Naive thymus-derived CD4-positive, alpha-beta T cell (primary cell): ENCODE results near the gene ETNK2. TPM values are rescaled to one million over a fixed set of nuclear protein-coding genes. Genes with fewer than 3 reads are reported as not detected.

Source experiments
- ATAC-seq: fragments of 150-1000 bp; cut with Tn5 transposase; 2 replicates; pipeline ENCODE4 v1.10.0; 2021; ENCODE audit warnings: mild to moderate bottlenecking, moderate library complexity
- CTCF ChIA-PET: fragments of 350-600 bp; sonication (Branson Sonifier 250); formaldehyde crosslinking; loops from one replicate; lab custom pipeline; 2021; ENCODE audit warnings: antibody characterized with exemption; lab: Charles Lee
- POLR2A ChIA-PET: fragments of 350-600 bp; sonication (Branson Sonifier 250); formaldehyde crosslinking; loops from one replicate; lab custom pipeline; 2021; ENCODE audit warnings: antibody characterized with exemption, inconsistent platforms; lab: Charles Lee
- DNase-seq, 9 donors: peaks; one replicate each; pipeline versions ENCODE4 v3.0.0 to v3.0.0-alpha.2; 2020 to 2022; ENCODE audit warnings: mixed read lengths in 1 of 9
- H3K27ac ChIP-seq: one replicate; pipeline ENCODE4 v1.7.0; 2013; ENCODE audit warnings: mild to moderate bottlenecking, low read depth, low read length, moderate library complexity
- H3K27me3 ChIP-seq, 2 donors: one replicate each; pipeline ENCODE4 v1.7.0; 2013; ENCODE audit warnings: low read length in 2 of 2, mild to moderate bottlenecking in 2 of 2, moderate library complexity in 2 of 2; ENCODE audit not compliant: control insufficient read depth in 2 of 2, insufficient read depth in 2 of 2
- H3K36me3 ChIP-seq, 3 experiments: 1 replicate in 2 of 3; 2 replicates in 1 of 3; pipeline ENCODE4 v1.7.0; 2013; ENCODE audit warnings: low read length in 3 of 3, mild to moderate bottlenecking in 3 of 3, moderate library complexity in 1 of 3; ENCODE audit not compliant: insufficient read depth in 3 of 3, control insufficient read depth in 2 of 3
- H3K4me1 ChIP-seq, 2 donors: one replicate each; pipeline ENCODE4 v1.7.0; 2013; ENCODE audit warnings: low read length in 2 of 2, mild to moderate bottlenecking in 2 of 2, moderate library complexity in 1 of 2; ENCODE audit not compliant: control insufficient read depth in 2 of 2, insufficient read depth in 2 of 2
- H3K4me3 ChIP-seq: 2 replicates; pipeline ENCODE4 v1.7.0; 2013; ENCODE audit warnings: mild to moderate bottlenecking, low read length
- H3K9me3 ChIP-seq, 3 experiments: 1 replicate in 2 of 3; 2 replicates in 1 of 3; pipeline ENCODE4 v1.7.0; 2013; ENCODE audit warnings: low read length in 3 of 3; ENCODE audit not compliant: control insufficient read depth in 2 of 3
- H3K27ac Mint-ChIP-seq, 9 donors: one replicate each; pipeline ENCODE4 v1.8.0; 2020 to 2022; ENCODE audit warnings: mixed read lengths in 9 of 9, mild to moderate bottlenecking in 8 of 9, moderate library complexity in 5 of 9, inconsistent platforms in 2 of 9
- H3K27me3 Mint-ChIP-seq, 5 donors: one replicate each; pipeline ENCODE4 v1.8.0; 2021 to 2022; ENCODE audit warnings: mixed read lengths in 5 of 5, mild to moderate bottlenecking in 1 of 5
- H3K36me3 Mint-ChIP-seq, 5 donors: one replicate each; pipeline ENCODE4 v1.8.0; 2020 to 2022; ENCODE audit warnings: mixed read lengths in 5 of 5, mild to moderate bottlenecking in 3 of 5, inconsistent platforms in 1 of 5
- H3K4me1 Mint-ChIP-seq, 7 donors: one replicate each; pipeline ENCODE4 v1.8.0; 2020 to 2022; ENCODE audit warnings: mixed read lengths in 7 of 7, mild to moderate bottlenecking in 3 of 7, inconsistent platforms in 1 of 7
- H3K4me3 Mint-ChIP-seq, 10 donors: one replicate each; pipeline ENCODE4 v1.8.0; 2020 to 2022; ENCODE audit warnings: mild to moderate bottlenecking in 10 of 10, mixed read lengths in 10 of 10, moderate library complexity in 6 of 10, inconsistent platforms in 2 of 10
- H3K9me3 Mint-ChIP-seq, 11 donors: one replicate each; pipeline ENCODE4 v1.8.0; 2020 to 2022; ENCODE audit warnings: mixed read lengths in 11 of 11, mild to moderate bottlenecking in 4 of 11, inconsistent platforms in 1 of 11, moderate library complexity in 1 of 11
- intact Hi-C, 2 donors: fragments of 100-400 bp; cut with micrococcal nuclease; formaldehyde crosslinking; loops; one replicate each; pipeline ENCODE4 v1.15.1; 2023
- polyA plus RNA-seq, 2 donors: library from polyadenylated mRNA; unstranded; fragments of 300-500 nt; fragmentation: Illumina TruSeq; gene quantifications; one replicate each; pipeline ENCODE4 v1.2.3, GENCODE V29; 2021
- total RNA-seq, 6 experiments: library from RNA in 5 of 6; stranded (reverse) in 5 of 6; gene quantifications; 1 replicate in 5 of 6; 2 replicates in 1 of 6; pipeline ENCODE4 v1.2.3 and lab custom pipeline; 2021 to 2026

The ETNK2 gene
- total and polyA plus RNA-seq, 7 experiments from 2014 or later: 0.17 to 16.9 (median 4.4) TPM

GRCh38 chr1:204169858-204170257, 18.0 kb upstream of the ETNK2 start:
- CTCF ChIA-PET: interaction anchor here (1.2 kb wide), 1 partner anchor 194 kb away, joined by 3 read pairs; no protein-coding TSS in a partner anchor
- H3K9me3 Mint-ChIP-seq: peaks cover 7 to 70% (median 37%) of the 10 kb centered on the region in 11 donors
- H3K4me1 Mint-ChIP-seq: no peaks in the 10 kb centered on the region
- intact Hi-C loops: no loop called here
- no peak overlapping the region for H3K27ac Mint-ChIP-seq
- DNase-seq (no peak), ATAC-seq (no peak)
- no peaks in the 10 kb centered on the region for H3K4me1 ChIP-seq
- H3K27me3 ChIP-seq: no peaks in the 10 kb centered on the region
- H3K36me3 ChIP-seq: no peaks in the 10 kb centered on the region
- no peak overlapping the region for H3K4me3 ChIP-seq
- no peak overlapping the region for H3K27ac ChIP-seq
- H3K27me3 Mint-ChIP-seq: peaks cover 0 to 18% (median 13%) of the 10 kb centered on the region in 5 donors
- H3K36me3 Mint-ChIP-seq: peaks cover 0 to 26% (median 1%) of the 10 kb centered on the region in 5 donors
- H3K4me3 Mint-ChIP-seq: no peak overlapping the region
- POLR2A ChIA-PET: no interaction called here
- H3K9me3 ChIP-seq: peaks cover 5 to 47% (median 9%) of the 10 kb centered on the region in 3 experiments

GRCh38 chr1:204167730-204168129, 15.9 kb upstream of the ETNK2 start:
- no peak overlapping the region for H3K4me3 ChIP-seq
- H3K4me1 ChIP-seq: no peaks in the 10 kb centered on the region
- no peak overlapping the region for H3K4me3 Mint-ChIP-seq
- no peaks in the 10 kb centered on the region for H3K27me3 ChIP-seq
- CTCF ChIA-PET: interaction anchor here (0.8 to 3.1 kb wide), 5 partner anchors 10 to 231 kb away, joined by 3 to 19 read pairs (median 5); no protein-coding TSS in a partner anchor
- intact Hi-C loops: no loop called here
- H3K36me3 ChIP-seq: no peaks in the 10 kb centered on the region
- peaks cover 5 to 47% (median 9%) of the 10 kb centered on the region in 3 experiments for H3K9me3 ChIP-seq
- ATAC-seq: no peak
- POLR2A ChIA-PET: interaction anchor here (0.8 kb wide), 1 partner anchor 874 kb away, joined by 4 read pairs; no protein-coding TSS in a partner anchor
- peak overlapping the region in 1 of 9 donors; percentile 19 for H3K27ac Mint-ChIP-seq
- peaks cover 0 to 19% (median 1%) of the 10 kb centered on the region in 5 donors for H3K36me3 Mint-ChIP-seq
- DNase-seq: no peak
- peaks cover 3 to 57% (median 29%) of the 10 kb centered on the region in 11 donors for H3K9me3 Mint-ChIP-seq
- H3K27me3 Mint-ChIP-seq: peaks cover 0 to 11% (median 6%) of the 10 kb centered on the region in 5 donors
- no peak overlapping the region for H3K27ac ChIP-seq
- no peaks in the 10 kb centered on the region for H3K4me1 Mint-ChIP-seq

DNA sequence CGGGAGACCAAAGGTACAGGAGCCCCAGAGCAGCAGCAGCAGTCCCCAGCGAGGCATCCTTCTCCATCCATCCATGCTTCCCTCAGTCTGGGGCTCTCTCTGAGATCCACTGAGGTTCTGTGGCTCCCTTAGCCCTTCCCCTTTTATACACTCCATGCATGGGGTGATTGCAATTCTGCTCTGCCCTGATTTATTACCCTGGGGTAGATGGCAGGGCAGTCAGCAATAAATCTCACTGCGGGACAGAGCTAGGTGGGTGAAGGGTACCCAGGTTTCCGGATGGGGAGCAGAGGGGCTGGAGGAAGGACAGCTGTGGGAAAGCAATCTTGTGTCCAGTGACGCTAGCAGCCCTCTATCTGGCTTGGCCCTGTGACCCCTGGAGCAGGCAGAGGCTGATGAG, 14.4 kb upstream of the ETNK2 start, which contains the start of gene REN:
Gene REN (minus strand): TSS at position 119 of the 400 bp plus-strand sequence. CDS start 44 bp downstream, at position 75.
- no peak for DNase-seq
- no peaks in the 10 kb centered on the region for H3K4me1 ChIP-seq
- peaks cover 5 to 33% (median 6%) of the 10 kb centered on the region in 3 experiments for H3K9me3 ChIP-seq
- ChIA-PET POLR2A (no interaction called here), CTCF (interaction anchor here (0.6 to 5.4 kb wide), 5 partner anchors 9 to 1048 kb away, joined by 3 to 46 read pairs (median 5); no protein-coding TSS in a partner anchor)
- intact Hi-C loops: no loop called here
- H3K4me3 Mint-ChIP-seq: no peak within 1 kb of the TSS
- H3K4me1 Mint-ChIP-seq: no peaks in the 10 kb centered on the region
- H3K27me3 Mint-ChIP-seq: peaks cover 0 to 11% (median 9%) of the 10 kb centered on the region in 5 donors
- H3K4me3 ChIP-seq: no peak within 1 kb of the TSS
- no peak for ATAC-seq
- no peak within 1 kb of the TSS for H3K27ac Mint-ChIP-seq
- H3K36me3 Mint-ChIP-seq: peaks cover 0 to 15% (median 0%) of the 10 kb centered on the region in 5 donors
- peaks cover 0 to 42% (median 26%) of the 10 kb centered on the region in 11 donors for H3K9me3 Mint-ChIP-seq
- H3K27me3 ChIP-seq: no peaks in the 10 kb centered on the region
- H3K27ac ChIP-seq: no peak within 1 kb of the TSS
- H3K36me3 ChIP-seq: no peaks in the 10 kb centered on the region

GRCh38 chr1:204162494-204163074, 10.7 kb upstream of the ETNK2 start:
- peak; percentile 60 to 81 (median 71) for DNase-seq
- ATAC-seq: peak; percentile 90
- H3K4me1 ChIP-seq: no peaks in the 10 kb centered on the region
- H3K4me3 ChIP-seq: no peak overlapping the region
- ChIA-PET POLR2A (interaction anchor here (1.7 kb wide), 1 partner anchor 201 kb away, joined by 5 read pairs; no protein-coding TSS in a partner anchor), CTCF (interaction anchor here (0.6 to 5.4 kb wide), 11 partner anchors 38 to 1948 kb away, joined by 3 to 46 read pairs (median 3); no protein-coding TSS in a partner anchor)
- Mint-ChIP-seq H3K27ac (no peak overlapping the region), H3K27me3 (peaks cover 5 to 18% (median 9%) of the 10 kb centered on the region in 5 donors), H3K36me3 (peaks cover 0 to 6% (median 0%) of the 10 kb centered on the region in 5 donors), H3K9me3 (peaks cover 0 to 7% (median 5%) of the 10 kb centered on the region in 11 donors), H3K4me1 (no peaks in the 10 kb centered on the region), H3K4me3 (no peak overlapping the region)
- intact Hi-C loops: loop anchor here (1.0 to 2.0 kb wide), 8 partner anchors 45 to 645 kb away; partner anchors contain the start of gene PIK3C2B (in 1 of the 2)
- no peaks in the 10 kb centered on the region for H3K36me3 ChIP-seq
- no peak overlapping the region for H3K27ac ChIP-seq
- peaks cover 0 to under 1% (median 0%) of the 10 kb centered on the region in 3 experiments for H3K9me3 ChIP-seq
- no peaks in the 10 kb centered on the region for H3K27me3 ChIP-seq

DNA sequence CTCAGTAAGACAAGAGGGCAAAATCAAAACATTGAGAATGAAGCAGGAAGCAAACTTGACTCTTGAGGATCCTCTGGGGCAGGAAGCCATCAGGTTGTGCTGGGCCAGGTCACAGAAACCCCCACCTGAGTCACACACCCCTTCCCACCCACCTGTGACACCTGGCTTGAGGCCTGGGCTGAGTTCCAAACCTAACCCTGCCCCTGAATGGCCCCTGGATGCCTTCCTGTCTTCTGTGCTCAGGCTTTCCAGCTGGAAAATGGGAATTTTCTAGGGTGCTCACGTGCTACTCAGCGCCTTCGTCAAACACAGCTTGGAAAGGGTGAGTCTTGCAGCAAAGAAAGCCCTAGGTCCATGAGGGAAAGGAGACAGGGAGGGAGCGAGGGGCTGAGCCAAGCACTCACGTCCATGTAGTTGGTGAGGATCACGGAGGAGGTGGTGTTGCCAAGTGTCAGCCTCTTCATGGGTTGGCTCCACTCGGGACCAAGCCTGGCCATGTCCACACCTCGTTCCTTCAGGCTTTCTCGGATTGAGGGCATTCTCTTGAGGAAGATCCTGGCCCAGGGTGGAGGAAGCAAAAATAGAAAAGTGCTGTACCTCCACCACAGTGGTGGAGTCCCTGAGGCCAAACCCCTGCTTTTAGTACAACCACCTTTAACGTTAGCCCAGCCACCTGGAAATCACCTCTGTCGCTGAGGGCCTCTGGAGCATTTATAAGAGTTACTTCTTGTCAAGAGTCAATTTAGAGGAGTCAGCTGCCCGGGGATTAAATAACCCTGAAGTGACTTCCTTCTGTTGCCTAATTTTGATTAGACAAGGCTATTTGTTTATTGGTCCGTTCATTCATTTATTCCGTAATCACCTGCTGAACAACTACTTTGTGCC, 10.0 kb upstream of the ETNK2 start:
- no peak overlapping the region for H3K27ac Mint-ChIP-seq
- CTCF ChIA-PET: interaction anchor here (0.6 to 5.4 kb wide), 6 partner anchors 39 to 374 kb away, joined by 3 to 46 read pairs (median 4); no protein-coding TSS in a partner anchor

GRCh38 chr1:204157962-204158361, 6.1 kb upstream of the ETNK2 start:
- H3K9me3 Mint-ChIP-seq: peaks cover 0 to 2% (median 0%) of the 10 kb centered on the region in 11 donors
- no peak overlapping the region for H3K27ac Mint-ChIP-seq
- Histone ChIP-seq H3K27ac (no peak overlapping the region), H3K9me3 (no peaks in the 10 kb centered on the region), H3K27me3 (no peaks in the 10 kb centered on the region), H3K4me3 (no peak overlapping the region), H3K4me1 (no peaks in the 10 kb centered on the region), H3K36me3 (no peaks in the 10 kb centered on the region)
- DNase-seq: no peak
- ChIA-PET CTCF (no interaction called here), POLR2A (interaction anchor here (0.6 kb wide), 1 partner anchor 532 kb away, joined by 3 read pairs; no protein-coding TSS in a partner anchor)
- H3K27me3 Mint-ChIP-seq: peaks cover 0 to 14% (median 4%) of the 10 kb centered on the region in 5 donors
- no peaks in the 10 kb centered on the region for H3K36me3 Mint-ChIP-seq
- no peak overlapping the region for H3K4me3 Mint-ChIP-seq
- intact Hi-C loops: no loop called here
- H3K4me1 Mint-ChIP-seq: peaks cover 0 to under 1% (median 0%) of the 10 kb centered on the region in 7 donors
- ATAC-seq: no peak

More for the DNA sequence above, 10.0 kb upstream of the ETNK2 start:
- peaks cover 5 to 21% (median 9%) of the 10 kb centered on the region in 5 donors for H3K27me3 Mint-ChIP-seq
- H3K9me3 ChIP-seq: no peaks in the 10 kb centered on the region
- DNase-seq: no peak
- no peak overlapping the region for H3K4me3 ChIP-seq
- ATAC-seq: no peak
- POLR2A ChIA-PET: interaction anchor here (1.7 kb wide), 1 partner anchor 202 kb away, joined by 5 read pairs; no protein-coding TSS in a partner anchor
- intact Hi-C loops: loop anchor here (1.0 to 2.0 kb wide), 8 partner anchors 45 to 645 kb away; partner anchors contain the start of gene PIK3C2B (in 1 of the 2)
- H3K4me1 ChIP-seq: no peaks in the 10 kb centered on the region
- H3K27ac ChIP-seq: no peak overlapping the region
- peaks cover 0 to 2% (median 0%) of the 10 kb centered on the region in 11 donors for H3K9me3 Mint-ChIP-seq
- H3K4me3 Mint-ChIP-seq: no peak overlapping the region
- peaks cover 0 to 4% (median 0%) of the 10 kb centered on the region in 5 donors for H3K36me3 Mint-ChIP-seq
- H3K4me1 Mint-ChIP-seq: no peaks in the 10 kb centered on the region
- H3K27me3 ChIP-seq: no peaks in the 10 kb centered on the region
- no peaks in the 10 kb centered on the region for H3K36me3 ChIP-seq
